ENCODE results near the gene BFAR.
"Not testable (repeated sequence)": the region's sequence is repeated elsewhere in the genome, so short reads cannot be mapped to it uniquely, and the experiment has no call there.

Gene BFAR

DNA sequence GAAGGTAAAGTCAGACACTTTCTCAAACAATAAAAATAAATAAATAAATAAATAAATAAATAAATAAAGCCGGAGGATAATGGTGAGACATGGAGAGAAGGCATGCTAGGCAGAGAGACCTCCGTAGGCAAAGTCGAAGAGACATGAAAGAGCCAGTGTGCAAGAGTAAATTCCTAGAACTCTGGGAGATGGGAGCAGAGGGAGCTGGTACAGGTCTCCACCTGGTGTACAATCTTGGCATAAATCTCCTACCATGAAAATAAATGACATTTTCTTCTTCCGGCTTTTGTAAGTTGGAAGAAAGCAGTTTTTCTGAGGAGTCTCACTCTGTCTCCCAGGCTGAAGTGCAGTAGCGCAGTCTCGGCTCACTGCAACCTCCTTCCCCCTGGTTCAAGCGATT, 69.1 kb downstream of the BFAR start:
- not testable (repeated sequence) for DNase-seq

DNA sequence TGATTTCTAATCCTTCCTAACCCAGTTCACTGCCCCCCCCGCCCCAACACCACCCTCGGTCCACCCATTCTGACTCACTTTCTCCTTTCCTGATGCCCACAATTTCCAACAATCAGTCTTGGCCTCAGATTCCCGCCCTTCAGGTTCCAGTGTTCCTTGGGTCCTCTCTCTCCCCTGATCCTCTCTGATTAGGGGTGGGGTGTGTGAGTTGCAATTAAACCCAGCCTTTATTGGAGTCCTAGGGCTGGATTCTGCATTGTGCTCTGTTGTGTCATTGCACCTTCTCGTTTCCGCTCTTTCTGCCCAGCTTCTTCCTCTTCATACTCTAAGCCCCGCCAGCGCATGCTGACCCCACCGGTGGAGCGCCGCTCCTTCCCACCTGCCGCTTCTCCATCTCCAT, 69.9 kb downstream of the BFAR start:
- not testable (repeated sequence) for DNase-seq

DNA sequence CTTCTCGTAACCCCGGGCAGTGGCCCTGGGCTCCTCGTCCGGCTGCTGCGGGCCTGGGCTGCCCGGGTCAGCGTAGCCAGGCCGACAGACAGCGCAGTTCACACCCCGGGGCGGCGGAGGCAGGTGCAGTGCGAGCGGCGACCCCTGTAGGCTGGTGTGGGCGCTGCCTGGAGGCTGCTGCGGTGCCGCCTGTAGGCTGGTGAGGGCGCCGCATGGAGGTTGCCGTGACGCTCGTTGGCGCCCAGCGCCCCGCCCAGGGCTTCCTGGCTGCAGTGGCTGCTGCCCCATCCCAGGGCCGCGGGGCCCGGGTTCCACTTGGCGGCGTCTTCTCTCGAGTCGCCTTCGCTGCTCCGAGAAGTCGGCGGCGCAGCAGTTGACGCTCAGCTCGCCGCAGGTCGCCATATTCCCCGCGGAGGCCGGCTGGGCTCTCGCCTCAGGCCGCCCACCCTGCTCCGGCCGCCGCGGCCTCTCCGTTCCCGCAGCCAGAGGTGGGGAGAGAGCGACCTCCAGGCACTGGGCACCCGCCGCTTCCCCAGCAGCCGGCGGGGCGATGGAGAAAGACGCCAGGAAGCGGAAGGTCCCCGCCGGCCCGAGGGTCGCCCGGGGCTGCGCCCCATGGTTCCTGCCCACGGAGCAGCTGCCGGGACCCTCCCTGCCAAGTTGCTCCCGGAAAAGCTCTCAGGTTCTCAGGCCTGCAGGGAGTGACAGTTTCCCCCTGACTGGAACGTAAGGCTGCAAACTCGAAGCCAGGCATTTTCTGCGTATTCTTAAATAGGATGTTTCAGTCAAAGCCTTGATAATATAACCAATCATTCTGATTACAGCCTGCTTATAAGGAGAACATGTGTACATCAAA, 70.6 kb downstream of the BFAR start, which contains the start of gene NPIPA3:
NPIPA3 (plus strand) TSS at position 256 of the 856 bp plus-strand sequence. CDS start 5,533 bp downstream, outside the sequence.
- DNase-seq, result not testable (repeated sequence)
